Endothelial cell of umbilical vein (primary cell): ENCODE measurements around the gene SNED1. TPM values are rescaled to one million over a fixed set of nuclear protein-coding genes. Genes with fewer than 3 reads are reported as not detected.

ENCODE experiments used
- BruUV-seq: library from RNA; stranded (reverse); fragments of 400-500 nt; replicated peaks from 2 replicates; lab custom pipeline; 2021; lab: Mats Ljungman, UMichigan
- CTCF ChIA-PET: fragments of 300-600, 350-600 bp; sonication (Branson Sonifier 250); formaldehyde crosslinking; loops from one replicate; lab custom pipeline; 2021; ENCODE audit warnings: antibody characterized with exemption, inconsistent platforms; lab: Charles Lee
- POLR2A ChIA-PET: fragments of 300-600, 350-600 bp; sonication (Branson Sonifier 250); formaldehyde crosslinking; loops from one replicate; lab custom pipeline; 2021; ENCODE audit warnings: antibody characterized with exemption, inconsistent platforms; lab: Charles Lee
- DNase-seq: peaks from one replicate; pipeline ENCODE4 v3.0.0-alpha.2; 2011; ENCODE audit warnings: low read depth, low spot score
- FAIRE-seq: peaks from 2 replicates; lab custom pipeline; 2011; peaks lifted over from hg19 to GRCh38; lab: Jason Lieb, UNC
- H2AFZ ChIP-seq: 2 replicates; pipeline ENCODE4 v1.6.0; 2012; ENCODE audit warnings: low read depth, low read length, control low read depth, inconsistent platforms
- H3K27ac ChIP-seq: 2 replicates; pipeline ENCODE4 v1.5.1; 2011; ENCODE audit warnings: low read depth, mild to moderate bottlenecking, control low read depth, low read length, moderate library complexity; ENCODE audit not compliant: insufficient read depth
- H3K27me3 ChIP-seq, 2 experiments: 2 replicates each; pipeline versions ENCODE4 v1.6.0 to v1.6.1; 2011; ENCODE audit warnings: low read length in 2 of 2, mixed read lengths in 1 of 2; ENCODE audit not compliant: control insufficient read depth in 2 of 2, insufficient read depth in 2 of 2
- H3K36me3 ChIP-seq, 2 experiments: 2 replicates in 1 of 2; 3 replicates in 1 of 2; pipeline ENCODE4 v1.5.1; 2011; ENCODE audit warnings: low read length in 2 of 2, mild to moderate bottlenecking in 1 of 2, moderate library complexity in 1 of 2; ENCODE audit not compliant: control insufficient read depth in 2 of 2, insufficient read depth in 2 of 2; ENCODE audit errors: extremely low read depth in 1 of 2
- H3K4me1 ChIP-seq: 3 replicates; pipeline ENCODE4 v1.5.1; 2011; ENCODE audit warnings: mild to moderate bottlenecking, low read length; ENCODE audit not compliant: control insufficient read depth, insufficient read depth; ENCODE audit errors: extremely low read depth
- H3K4me2 ChIP-seq: 2 replicates; pipeline ENCODE4 v1.6.1; 2011; ENCODE audit warnings: low read length, control low read depth, mixed read lengths; ENCODE audit not compliant: insufficient read depth
- H3K4me3 ChIP-seq, 3 experiments: fragments of 200-600 bp in 1 of 3; sonication (generic), shearing (Covaris generic) in 1 of 3; replicated peaks in 1 of 3; 2 replicates each; pipeline ENCODE4 v1.5.1; 2011 to 2016; ENCODE audit warnings: control low read depth in 3 of 3, low read length in 3 of 3, mild to moderate bottlenecking in 2 of 3, inconsistent platforms in 1 of 3, low read depth in 1 of 3, moderate library complexity in 1 of 3; ENCODE audit not compliant: insufficient read depth in 1 of 3
- H3K79me2 ChIP-seq: 2 replicates; pipeline ENCODE4 v1.6.0; 2012; ENCODE audit warnings: low read length, inconsistent platforms; ENCODE audit not compliant: control insufficient read depth, insufficient read depth
- H3K9ac ChIP-seq: replicated peaks from 2 replicates; pipeline ENCODE3; 2011; ENCODE audit warnings: low read length, control low read depth; ENCODE audit not compliant: insufficient read depth; ENCODE audit errors: extremely low read depth
- H3K9me1 ChIP-seq: replicated peaks from 3 replicates; pipeline ENCODE4 v1.6.0; 2011; ENCODE audit warnings: mild to moderate bottlenecking, low read length; ENCODE audit not compliant: control insufficient read depth, insufficient read depth; ENCODE audit errors: extremely low read depth
- H3K9me3 ChIP-seq: replicated peaks from 2 replicates; pipeline ENCODE4 v1.5.1; 2012; ENCODE audit warnings: low read length, inconsistent platforms; ENCODE audit not compliant: control insufficient read depth, insufficient read depth
- H4K20me1 ChIP-seq: replicated peaks from 2 replicates; pipeline ENCODE3; 2011; ENCODE audit warnings: mild to moderate bottlenecking, low read length; ENCODE audit not compliant: control insufficient read depth, insufficient read depth; ENCODE audit errors: extremely low read depth
- FOS ChIP-seq: IDR thresholded peaks from 2 replicates; pipeline ENCODE4 v1.6.1; 2011; ENCODE audit warnings: mild to moderate bottlenecking, low read length, moderate library complexity, borderline replicate concordance; ENCODE audit not compliant: insufficient read depth
- GATA2 ChIP-seq: IDR thresholded peaks from 2 replicates; pipeline ENCODE4 v1.7.0; 2011; ENCODE audit warnings: low read depth, mild to moderate bottlenecking, moderate library complexity, mixed read lengths, low read length; ENCODE audit not compliant: insufficient read length, insufficient read depth
- JUN ChIP-seq: IDR thresholded peaks from 2 replicates; pipeline ENCODE4 v1.6.1; 2011; ENCODE audit warnings: borderline replicate concordance, low read depth; ENCODE audit not compliant: insufficient read length, insufficient read depth
- POLR2AphosphoS5 ChIP-seq: IDR thresholded peaks from 2 replicates; pipeline ENCODE4 v1.6.1; 2012; ENCODE audit warnings: low read depth, mild to moderate bottlenecking, control low read depth, low read length, moderate library complexity; ENCODE audit not compliant: insufficient read depth
- dilution Hi-C: fragments of 300-500 bp; cut with MboI; formaldehyde crosslinking; loops from one replicate; pipeline ENCODE4 v1.15.0; 2019; ENCODE audit warnings: low sequenced_read_pairs; ENCODE audit not compliant: extremely low pct_ligation_motif_present
- intact Hi-C: fragments of 100-400 bp; cut with micrococcal nuclease; formaldehyde crosslinking; loops from one replicate; pipeline ENCODE4 v1.10.0; 2022
- polyA plus RNA-seq, 4 experiments: library from polyadenylated mRNA; depleted of rRNA in 3 of 4; stranded (reverse) in 3 of 4; unstranded in 1 of 4; fragments of >200 nt; gene quantifications; 2 replicates each; pipeline versions ENCODE4 v1.2.1 to v1.2.3, GENCODE V29; 2011 to 2012; ENCODE audit warnings: missing spikeins in 1 of 4
- total RNA-seq: library from RNA; stranded (reverse); gene quantifications from 2 replicates; pipeline ENCODE4 v1.2.3, GENCODE V29; 2021
- TF ChIP-seq, protein P1 (sequence below): IDR thresholded peaks from 2 replicates; pipeline ENCODE4 v1.6.1; 2011; ENCODE audit not compliant: insufficient read depth, insufficient read length

Gene SNED1
- total and polyA plus RNA-seq, 2 donors (not counting 3 experiments of a cell fraction or from before 2014, with no cell fraction given): 14.1 to 17.2 TPM

DNA sequence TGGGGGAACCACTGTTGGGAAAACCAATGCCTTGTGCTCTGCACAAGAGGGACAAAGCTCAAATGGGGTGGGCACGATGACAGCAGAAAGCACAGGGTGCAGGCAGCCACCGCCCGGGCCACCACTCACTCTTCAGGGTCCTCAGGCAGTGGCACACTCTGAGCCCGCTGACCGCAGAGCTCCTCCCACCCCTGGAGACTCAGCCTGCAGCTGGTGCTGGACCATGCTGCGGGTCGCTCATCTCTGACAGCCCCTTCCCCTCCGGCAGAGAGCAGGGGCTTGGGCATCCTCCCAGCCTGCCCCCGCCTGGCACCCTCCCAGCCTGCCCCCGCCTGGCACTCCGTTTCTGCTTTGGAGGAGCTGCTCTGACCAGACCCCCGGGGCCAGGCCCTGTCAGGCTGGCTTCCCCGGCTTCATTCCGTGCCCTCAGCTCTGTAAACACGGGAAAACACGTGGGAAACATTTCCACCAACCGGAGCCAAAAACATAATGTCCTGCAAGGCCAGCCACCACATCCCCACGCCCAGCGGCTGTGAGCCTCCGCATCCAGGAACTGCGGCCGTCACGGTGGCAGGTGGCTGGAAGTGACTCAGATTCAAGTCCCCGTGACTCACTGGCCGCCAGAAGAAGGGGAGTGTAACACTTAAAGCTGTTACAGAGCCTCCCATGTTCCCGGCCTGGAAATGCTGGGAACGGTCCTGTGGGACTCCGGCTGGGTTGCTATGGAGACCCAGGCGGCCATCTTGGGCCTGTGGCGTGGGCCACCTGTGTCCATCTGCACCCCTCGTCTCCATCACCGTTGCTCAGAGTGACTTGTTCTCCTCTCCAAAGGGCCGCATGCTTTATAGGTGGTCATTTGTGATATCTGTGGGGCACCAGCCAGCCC is 6.8 kb upstream of the SNED1 start:
- Histone ChIP-seq H3K4me2 (no peak overlapping the region), H3K4me1 (peaks cover 28% of the 10 kb centered on the region), H3K36me3 (no peaks in the 10 kb centered on the region), H4K20me1 (no peaks in the 10 kb centered on the region), H3K9me1 (no peaks in the 10 kb centered on the region), H3K9ac (peak overlapping the region; percentile 21), H3K9me3 (no peaks in the 10 kb centered on the region), H3K79me2 (no peaks in the 10 kb centered on the region), H2AFZ (peak overlapping the region; percentile 75), H3K4me3 (no peak overlapping the region), H3K27ac (peak overlapping the region; percentile 73), H3K27me3 (no peaks in the 10 kb centered on the region)
- BruUV-seq: no TSS peak
- TF ChIP-seq JUN (peak; percentile 92), POLR2AphosphoS5 (peak; percentile 97), FOS (peak; percentile 98), GATA2 (no peak)
- TF ChIP-seq, protein P1, sequence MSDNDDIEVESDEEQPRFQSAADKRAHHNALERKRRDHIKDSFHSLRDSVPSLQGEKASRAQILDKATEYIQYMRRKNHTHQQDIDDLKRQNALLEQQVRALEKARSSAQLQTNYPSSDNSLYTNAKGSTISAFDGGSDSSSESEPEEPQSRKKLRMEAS: peak; percentile 92
- ChIA-PET CTCF (interaction anchor here (1.2 to 1.7 kb wide), 6 partner anchors 8 to 140 kb away, joined by 3 to 26 read pairs (median 11); no protein-coding TSS in a partner anchor), POLR2A (interaction anchor here (0.7 to 1.5 kb wide), 3 partner anchors 9 to 323 kb away, joined by 3 read pairs; no protein-coding TSS in a partner anchor)
- intact Hi-C loops: loop anchor here (1.0 to 10.0 kb wide), 7 partner anchors 19 to 427 kb away; partner anchors contain the start of genes DUSP28, HDLBP, MTERF4 and PPP1R7
- DNase-seq: peak; percentile 98
- dilution Hi-C loops: no loop called here
- FAIRE-seq: peak; percentile 100
